GM19351 (cell line): ENCODE measurements around the gene WBP1.
"Not testable (repeated sequence)": the region's sequence is repeated elsewhere in the genome, so short reads cannot be mapped to it uniquely, and the experiment has no call there.

Experiments used
- ATAC-seq: cut with Tn5 transposase; IDR thresholded peaks from one replicate; pipeline ENCODE4 v1.9.1; 2021; ENCODE audit warnings: mild to moderate bottlenecking, moderate library complexity; ENCODE audit not compliant: unreplicated experiment

Gene WBP1

DNA sequence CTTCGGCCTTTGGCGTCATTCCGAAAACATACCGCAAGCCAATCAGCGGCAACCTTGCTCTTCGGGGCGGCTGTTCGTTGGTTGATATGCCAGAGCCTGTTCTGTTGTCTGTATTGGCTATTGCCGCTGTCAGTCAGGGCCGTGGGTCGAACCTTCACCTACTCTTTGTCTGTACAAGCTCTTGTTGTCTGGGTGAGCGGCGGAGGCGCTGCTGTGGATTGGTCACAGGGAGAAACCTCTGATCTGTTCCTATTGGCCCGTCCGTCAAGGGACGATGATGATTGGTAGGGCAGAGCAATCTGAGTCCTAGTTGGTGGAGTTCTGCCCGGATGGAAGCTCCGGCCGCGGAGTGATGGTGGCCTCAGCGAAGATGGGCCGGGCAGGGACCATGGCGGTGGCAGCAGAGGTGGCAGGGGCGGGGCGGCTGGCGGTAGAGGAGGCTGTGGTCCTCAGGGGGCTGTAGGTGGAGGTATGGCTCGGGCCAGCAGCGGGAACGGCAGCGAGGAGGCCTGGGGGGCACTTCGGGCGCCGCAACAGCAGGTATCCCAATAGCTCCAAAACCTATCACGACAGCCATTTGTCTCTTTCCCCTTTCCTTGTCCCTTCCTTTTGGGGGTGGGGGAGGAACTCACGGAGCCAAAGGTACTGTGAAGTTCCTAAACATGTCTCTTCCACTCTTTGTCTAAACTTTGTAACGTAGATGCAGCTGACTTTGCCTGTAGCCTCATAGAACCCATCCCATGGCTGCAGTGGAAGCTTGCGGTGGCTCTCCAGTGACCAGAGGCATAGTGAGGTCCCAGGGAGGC, at the start of gene WBP1:
Gene WBP1 (plus strand): TSS at position 307 of the 806 bp plus-strand sequence. CDS start 165 bp downstream, at position 472.
- peak; percentile 81 for ATAC-seq

DNA sequence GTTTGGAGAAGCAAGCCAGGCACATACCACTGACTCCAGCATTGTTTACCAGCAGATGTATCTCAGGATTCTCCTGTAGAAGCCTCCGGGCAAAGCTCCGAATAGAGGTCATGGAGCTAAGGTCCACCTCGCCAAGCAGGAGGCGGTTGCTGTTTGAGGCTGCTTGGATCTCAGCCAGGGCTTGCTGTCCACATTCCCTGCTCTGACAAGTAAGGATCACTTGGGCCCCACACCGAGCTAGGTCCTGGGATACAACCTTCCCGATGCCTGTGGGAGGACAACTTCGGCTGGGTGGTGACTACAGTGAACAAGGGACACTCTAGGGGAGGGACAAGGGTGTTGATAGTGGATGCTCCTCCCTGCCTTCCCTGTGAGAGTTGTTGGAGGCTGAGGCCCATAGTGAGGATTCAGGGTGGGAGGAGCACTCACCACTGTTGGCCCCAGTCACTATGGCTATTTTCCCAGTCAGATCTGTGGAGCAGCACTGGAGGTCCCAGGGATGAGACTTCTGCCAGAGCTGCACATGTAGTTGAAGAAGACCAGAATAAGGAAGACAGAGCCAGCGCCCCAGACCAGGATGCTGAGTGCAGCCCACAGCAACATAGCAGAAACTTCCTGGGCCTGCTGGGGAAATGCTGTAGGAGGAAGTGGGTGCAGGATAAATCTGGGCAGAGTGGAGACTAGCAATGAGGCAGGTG, 45.1 kb upstream of the WBP1 start:
- ATAC-seq = no peak

DNA sequence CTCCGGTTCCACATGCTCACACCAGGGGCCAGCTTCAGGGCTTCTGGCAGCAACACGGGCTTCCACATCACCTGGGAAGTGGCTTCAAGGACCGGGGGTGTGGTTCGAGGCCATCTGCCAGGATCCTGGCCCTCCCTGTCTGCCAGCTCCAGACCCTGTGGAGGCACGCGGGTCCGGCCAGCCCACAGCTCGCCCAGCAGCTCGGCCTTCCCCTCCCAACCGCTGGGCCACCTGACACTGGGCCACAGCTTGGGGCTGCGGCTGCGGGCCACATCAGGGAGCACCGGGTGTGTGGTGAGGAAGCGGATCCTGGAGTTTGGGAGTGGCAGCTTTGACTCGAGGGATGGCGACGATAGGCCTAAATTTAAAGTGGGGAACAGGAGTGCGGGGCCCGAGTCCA, 43.8 kb upstream of the WBP1 start:
- ATAC-seq = no peak

- no peak for ATAC-seq
Measured at GRCh38 chr2:74414881-74415761, 43.1 kb upstream of the WBP1 start.

- ATAC-seq = no peak
Measured at GRCh38 chr2:74415762-74416395, 42.4 kb upstream of the WBP1 start.

DNA sequence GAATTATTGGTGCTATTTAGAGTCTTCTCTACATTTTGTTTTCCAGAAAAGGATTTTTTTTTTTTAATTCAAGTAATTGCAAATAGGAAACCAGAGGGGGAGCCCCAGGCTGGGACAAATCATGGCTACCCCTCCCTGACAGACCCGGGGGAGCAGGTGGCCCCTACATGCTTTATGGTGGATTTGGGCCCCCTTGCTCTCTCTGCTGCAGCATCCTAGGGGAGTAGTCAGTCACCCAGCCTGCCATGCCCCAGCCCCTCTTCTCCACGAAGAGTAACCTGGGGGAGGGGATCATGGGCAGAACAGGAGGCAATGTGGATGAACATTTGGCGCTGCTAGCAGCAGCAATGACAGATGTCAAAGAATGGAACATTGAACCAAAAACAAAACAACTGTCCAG, 41.5 kb upstream of the WBP1 start:
- ATAC-seq = no peak

DNA sequence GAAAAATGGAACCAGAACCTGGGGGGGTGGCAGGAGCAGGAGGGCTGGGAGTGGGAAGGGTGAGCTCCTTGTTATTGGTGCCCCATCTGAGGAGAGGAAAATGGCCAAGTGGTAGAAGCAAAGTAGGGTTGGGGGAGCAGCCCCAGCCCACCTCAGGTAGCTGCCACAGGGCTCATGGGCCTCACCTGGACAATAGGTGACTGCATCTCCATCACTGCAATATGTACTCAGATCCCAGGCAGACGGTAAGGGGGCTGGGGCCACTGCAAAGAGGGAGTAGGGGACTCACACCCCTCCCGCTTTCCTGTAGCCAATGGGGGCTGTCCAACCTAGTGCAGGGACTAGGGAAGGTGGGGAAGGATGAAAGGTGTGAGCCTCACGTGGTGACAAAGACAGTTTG, 41.0 kb upstream of the WBP1 start:
- ATAC-seq = no peak

GRCh38 chr2:74417763-74418162, 40.5 kb upstream of the WBP1 start:
- no peak for ATAC-seq

DNA sequence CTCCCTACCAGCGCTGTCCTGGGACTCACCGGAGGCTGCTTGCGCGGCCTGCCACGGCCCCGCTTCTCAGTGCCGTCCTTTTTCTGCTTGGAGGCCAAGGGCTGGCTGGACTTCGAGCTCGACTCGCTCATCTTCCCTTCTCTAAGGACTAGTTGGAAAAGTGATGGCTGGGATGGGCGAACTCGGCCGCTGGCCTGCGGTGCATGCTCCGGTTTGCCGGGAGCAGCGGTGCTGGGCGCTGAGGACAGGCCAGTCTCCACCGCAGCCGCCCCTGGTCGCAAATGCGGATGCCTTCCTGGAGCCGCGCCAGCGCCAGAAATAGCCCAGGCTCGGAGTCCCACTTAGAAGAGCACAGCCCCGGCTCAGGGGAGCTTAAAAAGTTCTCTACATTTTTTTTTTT, 39.9 kb upstream of the WBP1 start:
- no peak for ATAC-seq

DNA sequence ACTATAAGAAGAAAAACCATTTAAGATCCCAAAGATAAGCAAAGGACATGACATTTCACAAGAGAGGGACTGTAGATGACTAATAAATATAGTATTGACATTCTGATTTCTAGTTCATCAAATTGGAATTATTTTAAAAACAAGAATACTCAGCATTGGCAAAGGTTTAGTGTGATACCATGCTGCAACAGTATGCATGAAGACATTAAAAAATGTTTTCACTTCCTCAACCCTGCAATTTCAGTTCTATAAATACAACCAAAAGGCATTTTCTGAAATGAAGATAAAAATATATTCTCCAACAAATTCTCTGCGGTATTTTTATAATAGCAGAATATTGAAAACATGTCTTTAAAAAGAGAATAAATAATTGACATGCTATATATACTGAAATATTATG, 38.9 kb upstream of the WBP1 start:
- ATAC-seq = no peak

DNA sequence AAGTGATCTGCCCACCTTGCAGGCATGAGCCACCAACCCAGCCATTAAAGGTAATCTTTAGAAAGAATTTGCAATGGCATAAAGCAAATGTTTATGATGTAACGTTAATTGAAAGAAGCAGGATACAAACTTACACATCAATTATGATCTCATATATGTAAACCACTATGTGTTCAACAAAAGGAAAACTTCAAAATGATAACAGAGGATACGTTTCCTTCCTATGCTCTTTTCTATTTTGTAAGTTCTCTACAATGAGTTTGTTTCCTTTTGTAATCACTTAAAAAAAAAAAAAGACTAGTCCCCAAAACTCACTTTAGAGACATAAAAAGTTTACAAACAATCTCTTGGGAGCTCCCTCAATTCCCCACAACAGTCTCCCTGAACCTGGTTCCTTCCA, 38.2 kb upstream of the WBP1 start:
- ATAC-seq = no peak

GRCh38 chr2:74420443-74421103, 37.7 kb upstream of the WBP1 start:
- not testable (repeated sequence) for ATAC-seq

DNA sequence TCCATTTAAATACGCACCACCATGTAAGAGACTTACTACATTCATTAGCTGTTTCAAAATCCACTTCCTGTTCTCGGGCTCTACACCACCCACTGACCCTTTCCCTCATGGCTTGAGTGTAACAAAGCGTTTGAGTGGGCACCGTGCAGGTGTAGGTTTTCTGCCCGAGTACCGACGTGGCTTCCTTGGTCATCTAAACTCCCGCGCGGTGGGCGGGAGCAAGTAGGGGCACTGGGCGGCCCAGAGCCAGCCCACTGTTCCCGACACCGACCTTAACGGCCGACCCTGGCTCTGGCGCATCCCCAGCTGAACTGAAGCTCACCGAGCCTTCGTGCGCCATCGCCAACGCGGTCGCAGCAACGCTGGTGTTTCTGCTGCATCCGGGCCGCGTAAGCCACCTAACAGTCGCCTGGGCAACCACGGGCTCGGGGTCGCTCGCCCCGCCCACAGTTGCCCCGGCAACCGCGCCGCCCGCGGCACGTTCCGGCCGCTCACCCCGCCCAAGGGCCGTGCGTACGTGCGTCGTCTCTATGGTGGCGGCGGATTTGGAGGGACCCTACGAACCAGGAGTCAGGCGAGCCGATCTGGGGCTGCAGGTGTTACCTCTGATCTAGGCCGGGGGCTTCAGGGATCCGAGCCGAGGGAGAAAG, 36.9 kb upstream of the WBP1 start, which contains the start of the genes C2orf81 and WDR54:
Gene C2orf81 (minus strand): TSS at position 399 of the 650 bp plus-strand sequence. CDS start 59 bp downstream, at position 340.
Gene WDR54 (plus strand): TSS at position 510 of the 650 bp plus-strand sequence. CDS start 424 bp downstream, outside the sequence.
- ATAC-seq = peak; percentile 86

GRCh38 chr2:74423231-74424095, 34.8 kb upstream of the WBP1 start:
- ATAC-seq = no peak

DNA sequence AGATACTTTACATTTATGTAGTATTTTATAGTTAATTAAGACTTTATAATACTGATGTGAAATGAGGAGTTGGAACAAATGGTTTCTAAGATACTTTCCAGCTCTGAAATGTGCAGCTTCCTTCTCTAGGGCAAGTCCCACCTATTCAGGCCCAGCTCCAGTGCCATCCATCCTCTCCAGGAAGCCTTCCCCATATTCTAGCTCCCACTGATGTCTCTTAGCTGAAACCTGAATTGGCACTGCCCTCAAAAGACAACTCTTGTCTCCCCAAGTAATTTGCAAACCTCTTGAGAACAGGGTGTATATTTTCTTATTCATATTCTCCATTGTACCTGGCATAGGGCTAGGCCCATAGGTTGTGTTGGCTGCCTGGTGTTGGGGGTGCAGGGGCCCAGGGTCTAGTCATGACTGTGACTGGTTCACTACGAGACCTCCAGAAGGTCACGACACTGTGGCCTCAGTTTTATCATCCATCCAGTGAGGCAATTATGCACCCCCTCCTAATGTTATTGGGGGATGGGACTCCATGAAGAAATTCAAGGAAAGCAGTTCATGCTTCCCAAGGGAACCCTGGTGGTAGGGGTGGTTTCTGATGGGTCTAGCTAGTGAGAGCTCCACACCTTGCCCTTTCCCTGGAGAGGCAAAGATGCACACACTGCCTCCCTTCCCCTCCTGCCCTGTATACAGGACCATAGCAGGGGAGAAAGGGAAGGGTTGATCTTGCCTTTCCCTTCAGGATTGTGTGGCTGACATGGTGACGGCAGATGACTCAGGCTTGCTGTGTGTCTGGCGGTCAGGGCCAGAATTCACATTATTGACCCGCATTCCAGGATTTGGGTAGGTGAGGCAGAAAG, 33.9 kb upstream of the WBP1 start:
- ATAC-seq = no peak

- ATAC-seq = no peak
Measured at GRCh38 chr2:74424995-74425406, 33.2 kb upstream of the WBP1 start.

- ATAC-seq = no peak
Measured at GRCh38 chr2:74425523-74425922, 32.7 kb upstream of the WBP1 start.
